ENCODE data around the gene PAOX. TPM values are rescaled to one million over a fixed set of nuclear protein-coding genes. Genes with fewer than 3 reads are reported as not detected.

PAOX gene
- total and polyA plus RNA-seq, 2 of the 13 experiments (the other 11 are each of a cell fraction or from before 2014, with no cell fraction given) = 0.49 to 0.77 TPM

- FAIRE-seq (no peak), ATAC-seq (no peak), DNase-seq (ENCODE audit: low spot score) (no peak)
- Histone ChIP-seq H3K4me1 (ENCODE audit: insufficient read depth, low read length) (peaks cover 30% of the 10 kb centered on the region), H4K20me1 (ENCODE audit: insufficient read depth, low read length) (no peaks in the 10 kb centered on the region), H3K79me2 (ENCODE audit: insufficient read depth, low read length) (no peaks in the 10 kb centered on the region), H3K9me3 (ENCODE audit: low read length) (no peaks in the 10 kb centered on the region), H3K4me3 (replicated peaks in 1 of 3; ENCODE audit: insufficient read depth in 1 of 3, low read depth in 2 of 3, low read length in 3 of 3) (no peak overlapping the region), H3K9ac (ENCODE audit: insufficient read depth, low read depth, low read length) (no peak overlapping the region), H3K27me3 (ENCODE audit: control insufficient read depth in 1 of 2, insufficient read depth in 2 of 2, low read length in 2 of 2) (peaks cover 4 to 45% of the 10 kb centered on the region in 2 experiments; a peak in 4 of 5 replicates), H3K27ac (ENCODE audit: extremely low read length, insufficient read depth, low read length) (no peak overlapping the region), H3K4me2 (ENCODE audit: low read depth, low read length) (no peak overlapping the region), H2AFZ (ENCODE audit: low read length) (no peak overlapping the region), H3K36me3 (replicated peaks in 1 of 2; ENCODE audit: control insufficient read depth in 1 of 2, insufficient read depth in 2 of 2, low read length in 2 of 2) (no peaks in the 10 kb centered on the region)
- intact Hi-C loops (cut with micrococcal nuclease; ENCODE audit: unreplicated experiment) = no loop called here
- TF ChIP-seq NFAT5 (CRISPR knock-in tag; IDR thresholded peaks at IDR 0.05) = no peak
- BruUV-seq (replicated peaks) = no TSS peak
- POLR2A ChIA-PET = interaction anchor here (2.2 kb wide), 1 partner anchor 9 kb away, joined by 8 read pairs; the partner anchor contains the start of gene PRAP1
- CTCF ChIA-PET (ENCODE audit: low intra/inter-chr PET ratio, low total read pairs) = no interaction called here
- WGBS (ENCODE audit: low lambda C conversion rate) = 61% methylated on average over 10 of the region's 10 CpGs
- in situ Hi-C loops (cut with HindIII; ENCODE audit: extremely low pct_ligation_motif_present, low pct_unique_long_range_greater_than_20kb) = no loop called here
Measured at GRCh38 chr10:133338080-133339071, 40.7 kb upstream of the PAOX start.

Data from HepG2 (cell line).